GM23338 (cell line): ENCODE data around the gene CNRIP1. TPM values are rescaled to one million over a fixed set of nuclear protein-coding genes. Genes with fewer than 3 reads are reported as not detected.

Source experiments
- CREB1 ChIP-seq: fragments of 250-450 bp; sonication (Bioruptor Pico); IDR thresholded peaks from 2 replicates; pipeline ENCODE4 v1.5.0; 2020; ENCODE audit warnings: low read depth, mild to moderate bottlenecking, moderate library complexity
- EZH2 ChIP-seq: fragments of 200-600 bp; sonication (generic); IDR thresholded peaks from one replicate; pipeline ENCODE4 v1.8.0; 2017; ENCODE audit warnings: antibody characterized with exemption, mild to moderate bottlenecking, low read depth; ENCODE audit not compliant: unreplicated experiment
- JUNB ChIP-seq: IDR thresholded peaks from one replicate; pipeline ENCODE4 v1.6.1; 2016; ENCODE audit warnings: antibody characterized with exemption; ENCODE audit not compliant: unreplicated experiment
- NANOG ChIP-seq: IDR thresholded peaks from 2 replicates; pipeline ENCODE4 v1.6.1; 2016; ENCODE audit warnings: antibody characterized with exemption, borderline replicate concordance
- ZNF114 ChIP-seq: fragments of 250-450 bp; sonication (Bioruptor Pico); IDR thresholded peaks from 2 replicates; pipeline ENCODE4 v1.5.0; 2020; ENCODE audit warnings: mild to moderate bottlenecking, moderate library complexity
- ZNF331 ChIP-seq: fragments of 250-450 bp; sonication (Bioruptor Pico); IDR thresholded peaks from 2 replicates; pipeline ENCODE4 v1.5.0; 2020; ENCODE audit warnings: low read depth, mild to moderate bottlenecking, moderate library complexity
- ZNF462 ChIP-seq: fragments of 250-450 bp; sonication (Bioruptor Pico); IDR thresholded peaks from 2 replicates; pipeline ENCODE4 v1.5.0; 2020; ENCODE audit warnings: mild to moderate bottlenecking, moderate library complexity
- polyA plus RNA-seq: library from polyadenylated mRNA; unstranded; fragments of >200 nt; fragmentation: Nextera tagmentation; extraction: Ambion mirVana; gene quantifications from 2 replicates; pipeline ENCODE4 v1.2.1, GENCODE V29; 2016
- total RNA-seq: library from RNA; depleted of rRNA; stranded (reverse); fragments of >200 nt; shearing (Covaris generic); gene quantifications from 2 replicates; pipeline ENCODE4 v1.2.3, GENCODE V29; 2014
- TF ChIP-seq, protein P1 (sequence below), 2 experiments: fragments of 200-600 bp in 1 of 2; sonication (generic) in 1 of 2; conservative IDR thresholded peaks; 2 replicates each; pipeline versions ENCODE4 v1.5.1 to v1.6.1; 2016 to 2017; ENCODE audit warnings: antibody characterized with exemption in 2 of 2, low read depth in 2 of 2, mild to moderate bottlenecking in 2 of 2, moderate library complexity in 1 of 2

The CNRIP1 gene
- total and polyA plus RNA-seq, 2 experiments from 2014 or later = 5.9 to 6.9 TPM

DNA sequence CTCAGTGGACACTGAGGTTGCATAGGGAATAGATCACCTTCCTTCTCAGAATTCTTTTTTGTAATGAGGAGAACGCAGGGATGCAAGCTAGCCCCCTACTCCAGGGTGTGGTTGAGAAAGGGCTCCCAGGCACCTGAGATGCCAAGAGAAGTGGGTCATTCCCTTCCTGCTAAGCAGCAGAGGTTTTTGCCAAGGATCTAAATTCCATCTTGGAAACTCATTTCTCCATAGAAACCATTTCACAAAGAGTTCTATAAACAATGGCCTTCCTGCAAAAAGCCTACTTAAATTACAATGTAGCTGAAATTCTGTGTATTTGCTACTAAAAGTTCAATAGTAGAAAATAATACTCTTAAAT, 63.7 kb downstream of the CNRIP1 start (continued):
- TF ChIP-seq, protein P1, sequence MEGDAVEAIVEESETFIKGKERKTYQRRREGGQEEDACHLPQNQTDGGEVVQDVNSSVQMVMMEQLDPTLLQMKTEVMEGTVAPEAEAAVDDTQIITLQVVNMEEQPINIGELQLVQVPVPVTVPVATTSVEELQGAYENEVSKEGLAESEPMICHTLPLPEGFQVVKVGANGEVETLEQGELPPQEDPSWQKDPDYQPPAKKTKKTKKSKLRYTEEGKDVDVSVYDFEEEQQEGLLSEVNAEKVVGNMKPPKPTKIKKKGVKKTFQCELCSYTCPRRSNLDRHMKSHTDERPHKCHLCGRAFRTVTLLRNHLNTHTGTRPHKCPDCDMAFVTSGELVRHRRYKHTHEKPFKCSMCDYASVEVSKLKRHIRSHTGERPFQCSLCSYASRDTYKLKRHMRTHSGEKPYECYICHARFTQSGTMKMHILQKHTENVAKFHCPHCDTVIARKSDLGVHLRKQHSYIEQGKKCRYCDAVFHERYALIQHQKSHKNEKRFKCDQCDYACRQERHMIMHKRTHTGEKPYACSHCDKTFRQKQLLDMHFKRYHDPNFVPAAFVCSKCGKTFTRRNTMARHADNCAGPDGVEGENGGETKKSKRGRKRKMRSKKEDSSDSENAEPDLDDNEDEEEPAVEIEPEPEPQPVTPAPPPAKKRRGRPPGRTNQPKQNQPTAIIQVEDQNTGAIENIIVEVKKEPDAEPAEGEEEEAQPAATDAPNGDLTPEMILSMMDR (conservative IDR thresholded peaks at IDR 0.05; ENCODE audit: low read depth in 2 of 2) = no peak
- TF ChIP-seq EZH2 = no peak
- no peak for TF ChIP-seq ZNF114 (CRISPR knock-in tag)
- no peak for TF ChIP-seq CREB1
- TF ChIP-seq ZNF331 = no peak
- TF ChIP-seq ZNF462 (CRISPR knock-in tag) = no peak
- no peak for TF ChIP-seq NANOG
- no peak for TF ChIP-seq JUNB
